Thyroid gland (tissue), 4 donors: ENCODE results near the gene RMI2.

Experiments used
- CTCF ChIP-seq, 6 experiments: fragments of 200-600 bp in 3 of 6; fragments of 450-650 bp in 3 of 6; sonication (generic) in 3 of 6; IDR thresholded peaks; one replicate each; pipeline ENCODE4 v1.5.1; 2016 to 2019; ENCODE audit warnings: antibody characterized with exemption in 6 of 6, mild to moderate bottlenecking in 2 of 6, inconsistent platforms in 1 of 6, moderate library complexity in 1 of 6
- POLR2A ChIP-seq, 2 donors: fragments of 450-650 bp; IDR thresholded peaks; one replicate each; pipeline ENCODE4 v1.6.1; 2017; ENCODE audit warnings: antibody characterized with exemption in 2 of 2, mild to moderate bottlenecking in 2 of 2, moderate library complexity in 1 of 2

DNA sequence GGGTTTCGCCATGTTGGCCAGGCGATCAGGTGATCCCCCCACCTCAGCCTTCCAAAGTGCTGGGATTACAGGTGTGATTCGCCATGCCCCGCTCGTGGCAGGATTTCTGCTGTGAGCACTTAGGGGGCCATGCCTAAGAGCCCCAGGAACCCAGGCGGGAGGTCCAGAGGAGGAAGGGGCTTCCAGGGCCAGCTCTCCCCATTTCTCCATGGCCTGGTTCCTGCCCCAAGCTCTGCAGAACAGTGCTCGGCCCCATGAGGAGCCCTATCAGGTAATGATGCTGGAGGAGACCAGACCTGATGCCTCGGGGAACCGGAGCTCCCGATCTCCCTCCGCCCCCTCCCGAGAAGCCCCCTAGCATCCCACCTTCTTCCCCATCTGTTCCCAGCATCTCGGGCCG lies 53.6 kb downstream of the RMI2 start:
- TF ChIP-seq CTCF (IDR thresholded peaks at IDR 0.05) = no peak
- TF ChIP-seq POLR2A (IDR thresholded peaks at IDR 0.05) = no peak
